ENCODE measurements around the gene PSMA3. TPM values are rescaled to one million over a fixed set of nuclear protein-coding genes. Genes with fewer than 3 reads are reported as not detected.

Gene PSMA3
- total and polyA plus RNA-seq, 9 of the 15 experiments (the other 6 are each of a cell fraction or from before 2014, with no cell fraction given): 129 to 786 (median 319) TPM

DNA sequence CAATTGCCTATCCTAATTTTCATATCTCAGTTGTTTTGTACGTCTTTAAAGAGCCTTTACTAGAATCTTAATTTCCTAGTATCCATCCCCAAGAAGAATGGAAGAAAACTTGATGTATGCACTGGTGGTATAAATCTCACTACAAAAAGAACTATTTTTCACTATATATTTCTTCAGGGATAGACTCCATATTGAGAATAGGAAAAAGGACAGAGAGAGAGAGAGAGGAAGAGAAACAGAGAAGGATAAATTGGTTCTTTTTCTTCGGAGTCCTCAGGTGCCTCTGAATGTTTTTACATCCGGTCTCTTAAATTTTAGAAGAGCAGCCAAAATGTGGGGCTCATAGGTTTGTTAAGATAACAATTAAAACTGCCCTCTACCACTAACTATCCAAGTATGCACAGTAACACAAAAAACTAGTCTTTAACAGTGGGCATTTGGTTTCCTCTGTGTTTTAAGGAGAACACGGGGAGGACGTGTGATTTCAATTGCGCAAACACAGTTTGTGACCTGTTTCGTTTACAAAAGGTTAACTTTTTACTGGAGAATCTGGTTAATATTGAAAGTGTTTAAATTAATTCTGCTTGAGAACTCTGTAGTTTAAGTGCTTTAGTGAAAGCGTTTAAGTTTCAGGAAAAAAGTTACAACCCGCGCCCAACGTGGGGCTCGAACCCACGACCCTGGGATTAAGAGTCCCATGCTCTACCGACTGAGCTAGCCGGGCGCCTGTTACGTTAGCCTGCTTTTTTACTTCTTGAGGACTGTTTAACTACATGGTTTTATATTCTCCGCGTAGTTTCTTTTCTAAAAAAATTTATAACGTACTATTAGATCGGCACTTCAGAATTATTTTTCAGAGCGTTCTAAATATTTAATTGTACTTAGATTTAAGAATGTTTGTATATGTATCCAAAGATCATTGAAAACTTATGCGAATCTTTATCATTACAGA lies 5.1 kb upstream of the PSMA3 start (continued):
- TF ChIP-seq SNIP1 (IDR thresholded peaks at IDR 0.05; ENCODE audit: low read depth) (no peak), ZNF277 (CRISPR knock-in tag; IDR thresholded peaks at IDR 0.05; ENCODE audit: borderline replicate concordance) (no peak), TOE1 (IDR thresholded peaks at IDR 0.05; ENCODE audit: borderline replicate concordance) (no peak), TOE1 (CRISPR knock-in tag; IDR thresholded peaks at IDR 0.05; ENCODE audit: borderline replicate concordance, low read depth) (no peak), SP1 (CRISPR knock-in tag; IDR thresholded peaks at IDR 0.05) (no peak), ZNF174 (CRISPR knock-in tag; IDR thresholded peaks at IDR 0.05) (no peak), SMAD3 (CRISPR knock-in tag; conservative IDR thresholded peaks at IDR 0.05) (no peak), ADNP (tag; IDR thresholded peaks at IDR 0.05) (peak; percentile 47; the same call in 1 of the 2 replicates), SIX5 (IDR thresholded peaks at IDR 0.05; ENCODE audit: borderline replicate concordance in 1 of 2, insufficient read depth in 1 of 2, low read depth in 1 of 2, low read length in 2 of 2) (no peak), HMGN3 (IDR thresholded peaks at IDR 0.05; ENCODE audit: borderline replicate concordance, extremely low read depth, insufficient read length, low read depth, low read length) (no peak), ZNF263 (CRISPR knock-in tag; IDR thresholded peaks at IDR 0.05; ENCODE audit: borderline replicate concordance) (peak; percentile 50; the same call in 1 of the 2 replicates), TEAD4 (IDR thresholded peaks at IDR 0.05; ENCODE audit: low read length) (peak; percentile 59), TEAD4 (CRISPR knock-in tag; IDR thresholded peaks at IDR 0.05; ENCODE audit: borderline replicate concordance) (no peak), ZNF507 (tag; conservative IDR thresholded peaks at IDR 0.05) (no peak), CXXC5 (CRISPR knock-in tag; IDR thresholded peaks at IDR 0.05) (peak; percentile 60), ZNF717 (CRISPR knock-in tag; IDR thresholded peaks at IDR 0.05) (no peak), EP300 (IDR thresholded peaks at IDR 0.05; ENCODE audit: low read length) (peak; percentile 68), VEZF1 (CRISPR knock-in tag; IDR thresholded peaks at IDR 0.05) (no peak)
- TF ChIP-seq, protein P1, sequence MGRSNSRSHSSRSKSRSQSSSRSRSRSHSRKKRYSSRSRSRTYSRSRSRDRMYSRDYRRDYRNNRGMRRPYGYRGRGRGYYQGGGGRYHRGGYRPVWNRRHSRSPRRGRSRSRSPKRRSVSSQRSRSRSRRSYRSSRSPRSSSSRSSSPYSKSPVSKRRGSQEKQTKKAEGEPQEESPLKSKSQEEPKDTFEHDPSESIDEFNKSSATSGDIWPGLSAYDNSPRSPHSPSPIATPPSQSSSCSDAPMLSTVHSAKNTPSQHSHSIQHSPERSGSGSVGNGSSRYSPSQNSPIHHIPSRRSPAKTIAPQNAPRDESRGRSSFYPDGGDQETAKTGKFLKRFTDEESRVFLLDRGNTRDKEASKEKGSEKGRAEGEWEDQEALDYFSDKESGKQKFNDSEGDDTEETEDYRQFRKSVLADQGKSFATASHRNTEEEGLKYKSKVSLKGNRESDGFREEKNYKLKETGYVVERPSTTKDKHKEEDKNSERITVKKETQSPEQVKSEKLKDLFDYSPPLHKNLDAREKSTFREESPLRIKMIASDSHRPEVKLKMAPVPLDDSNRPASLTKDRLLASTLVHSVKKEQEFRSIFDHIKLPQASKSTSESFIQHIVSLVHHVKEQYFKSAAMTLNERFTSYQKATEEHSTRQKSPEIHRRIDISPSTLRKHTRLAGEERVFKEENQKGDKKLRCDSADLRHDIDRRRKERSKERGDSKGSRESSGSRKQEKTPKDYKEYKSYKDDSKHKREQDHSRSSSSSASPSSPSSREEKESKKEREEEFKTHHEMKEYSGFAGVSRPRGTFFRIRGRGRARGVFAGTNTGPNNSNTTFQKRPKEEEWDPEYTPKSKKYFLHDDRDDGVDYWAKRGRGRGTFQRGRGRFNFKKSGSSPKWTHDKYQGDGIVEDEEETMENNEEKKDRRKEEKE (IDR thresholded peaks at IDR 0.05; ENCODE audit: borderline replicate concordance in 1 of 2, control insufficient read depth in 1 of 2, low read depth in 2 of 2, low read length in 1 of 2): 0 out of 4 replicates have a peak, but pooled peaks of 1 of the 2 experiments have one; percentile 14
- TF ChIP-seq, protein P2, sequence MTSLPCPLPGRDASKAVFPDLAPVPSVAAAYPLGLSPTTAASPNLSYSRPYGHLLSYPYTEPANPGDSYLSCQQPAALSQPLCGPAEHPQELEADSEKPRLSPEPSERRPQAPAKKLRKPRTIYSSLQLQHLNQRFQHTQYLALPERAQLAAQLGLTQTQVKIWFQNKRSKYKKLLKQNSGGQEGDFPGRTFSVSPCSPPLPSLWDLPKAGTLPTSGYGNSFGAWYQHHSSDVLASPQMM (CRISPR knock-in tag; IDR thresholded peaks at IDR 0.05): no peak

All from K562 (cell line).